CD4-positive, CD25-positive, alpha-beta regulatory T cell (primary cell): ENCODE data around the gene FOXP1. TPM values are rescaled to one million over a fixed set of nuclear protein-coding genes. Genes with fewer than 3 reads are reported as not detected.

Experiments
- ATAC-seq, 2 donors: fragments of 150-1000 bp; cut with Tn5 transposase; one replicate each; pipeline ENCODE4 v1.10.0; 2021; ENCODE audit warnings: low read depth in 2 of 2, moderate number of reproducible peaks in 2 of 2, moderate library complexity in 1 of 2
- DNase-seq, 3 donors: peaks; one replicate each; pipeline versions ENCODE4 v3.0.0 to v3.0.0-alpha.2; 2012 to 2022; ENCODE audit warnings: mixed read lengths in 1 of 3
- H3K27ac ChIP-seq: one replicate; pipeline ENCODE4 v1.7.0; 2013; ENCODE audit warnings: mild to moderate bottlenecking, low read length; ENCODE audit not compliant: insufficient read depth, poor library complexity, severe bottlenecking
- H3K27me3 ChIP-seq: one replicate; pipeline ENCODE4 v1.7.0; 2013; ENCODE audit warnings: low read length; ENCODE audit not compliant: control insufficient read depth, insufficient read depth
- H3K36me3 ChIP-seq: one replicate; pipeline ENCODE4 v1.7.0; 2013; ENCODE audit warnings: mild to moderate bottlenecking, low read length, moderate library complexity; ENCODE audit not compliant: control insufficient read depth, insufficient read depth
- H3K4me1 ChIP-seq: 2 replicates; pipeline ENCODE4 v1.7.0; 2013; ENCODE audit warnings: mild to moderate bottlenecking, low read length; ENCODE audit not compliant: insufficient read depth, control insufficient read depth, poor library complexity, severe bottlenecking
- H3K4me3 ChIP-seq: one replicate; pipeline ENCODE4 v1.7.0; 2013; ENCODE audit warnings: low read depth, mild to moderate bottlenecking, low read length, moderate library complexity
- H3K9me3 ChIP-seq, 2 experiments: 1 replicate in 1 of 2; 2 replicates in 1 of 2; pipeline ENCODE4 v1.7.0; 2013; ENCODE audit warnings: low read length in 2 of 2, mild to moderate bottlenecking in 1 of 2, moderate library complexity in 1 of 2; ENCODE audit not compliant: control insufficient read depth in 2 of 2
- H3K27ac Mint-ChIP-seq, 3 donors: one replicate each; pipeline ENCODE4 v1.8.0; 2020 to 2022; ENCODE audit warnings: mild to moderate bottlenecking in 3 of 3, mixed read lengths in 3 of 3, moderate library complexity in 2 of 3
- H3K27me3 Mint-ChIP-seq: one replicate; pipeline ENCODE4 v1.8.0; 2022; ENCODE audit warnings: mild to moderate bottlenecking, mixed read lengths
- H3K36me3 Mint-ChIP-seq: one replicate; pipeline ENCODE4 v1.8.0; 2020; ENCODE audit warnings: mixed read lengths
- H3K4me1 Mint-ChIP-seq, 4 donors: one replicate each; pipeline ENCODE4 v1.8.0; 2020 to 2022; ENCODE audit warnings: mixed read lengths in 4 of 4, mild to moderate bottlenecking in 1 of 4
- H3K4me3 Mint-ChIP-seq, 4 donors: one replicate each; pipeline ENCODE4 v1.8.0; 2020 to 2022; ENCODE audit warnings: mild to moderate bottlenecking in 4 of 4, mixed read lengths in 4 of 4, moderate library complexity in 3 of 4
- H3K9me3 Mint-ChIP-seq, 7 donors: one replicate each; pipeline ENCODE4 v1.8.0; 2020 to 2022; ENCODE audit warnings: mixed read lengths in 7 of 7, mild to moderate bottlenecking in 3 of 7, moderate library complexity in 2 of 7
- polyA plus RNA-seq, 4 donors: library from polyadenylated mRNA; unstranded; fragments of 300-500 nt; fragmentation: Illumina TruSeq; gene quantifications; one replicate each; pipeline ENCODE4 v1.2.3, GENCODE V29; 2021
- total RNA-seq: library from RNA; stranded (reverse); gene quantifications from one replicate; pipeline ENCODE4 v1.2.3, GENCODE V29; 2022

The FOXP1 gene
- total and polyA plus RNA-seq, 5 donors from 2014 or later, result 301 to 599 (median 346) TPM

GRCh38 chr3:71600646-71601288 is 17.2 kb upstream of the FOXP1 start:
- DNase-seq (no peak), ATAC-seq (no peak)
- Histone ChIP-seq H3K4me3 (no peak overlapping the region), H3K4me1 (no peaks in the 10 kb centered on the region), H3K36me3 (no peaks in the 10 kb centered on the region), H3K9me3 (no peaks in the 10 kb centered on the region), H3K27me3 (no peaks in the 10 kb centered on the region), H3K27ac (no peak overlapping the region)
- peaks cover 15% of the 10 kb centered on the region for H3K36me3 Mint-ChIP-seq
- H3K27ac Mint-ChIP-seq, result peak overlapping the region in 1 of 3 donors; percentile 67
- no peak overlapping the region for H3K4me3 Mint-ChIP-seq
- peaks cover 0 to 2% (median 0%) of the 10 kb centered on the region in 7 donors for H3K9me3 Mint-ChIP-seq
- H3K27me3 Mint-ChIP-seq, result peaks cover 5% of the 10 kb centered on the region
- peaks cover 8 to 29% (median 11%) of the 10 kb centered on the region in 4 donors for H3K4me1 Mint-ChIP-seq

GRCh38 chr3:71599416-71599815 is 15.9 kb upstream of the FOXP1 start:
- Mint-ChIP-seq H3K9me3 (peaks cover 0 to 2% (median 0%) of the 10 kb centered on the region in 7 donors), H3K27me3 (peaks cover 5% of the 10 kb centered on the region), H3K4me3 (no peak overlapping the region), H3K27ac (no peak overlapping the region), H3K36me3 (peaks cover 19% of the 10 kb centered on the region), H3K4me1 (peaks cover 8 to 33% (median 11%) of the 10 kb centered on the region in 4 donors)
- no peaks in the 10 kb centered on the region for H3K27me3 ChIP-seq
- ATAC-seq (no peak), DNase-seq (no peak)
- no peak overlapping the region for H3K27ac ChIP-seq
- no peak overlapping the region for H3K4me3 ChIP-seq
- H3K36me3 ChIP-seq, result no peaks in the 10 kb centered on the region
- no peaks in the 10 kb centered on the region for H3K4me1 ChIP-seq
- H3K9me3 ChIP-seq, result no peaks in the 10 kb centered on the region

- Histone ChIP-seq H3K9me3 (no peaks in the 10 kb centered on the region), H3K4me3 (no peak overlapping the region), H3K36me3 (no peaks in the 10 kb centered on the region), H3K27ac (no peak overlapping the region), H3K27me3 (no peaks in the 10 kb centered on the region), H3K4me1 (no peaks in the 10 kb centered on the region)
- DNase-seq (no peak), ATAC-seq (no peak)
- Mint-ChIP-seq H3K4me3 (no peak overlapping the region), H3K9me3 (peaks cover 0 to 2% (median 0%) of the 10 kb centered on the region in 7 donors), H3K4me1 (peaks cover 8 to 27% (median 11%) of the 10 kb centered on the region in 4 donors), H3K27ac (no peak overlapping the region), H3K27me3 (peaks cover 5% of the 10 kb centered on the region), H3K36me3 (peaks cover 16% of the 10 kb centered on the region)
Measured at GRCh38 chr3:71598292-71598691, 14.8 kb upstream of the FOXP1 start.

- Mint-ChIP-seq H3K4me1 (peaks cover 8 to 27% (median 11%) of the 10 kb centered on the region in 4 donors), H3K27ac (no peak overlapping the region), H3K4me3 (no peak overlapping the region), H3K36me3 (peaks cover 16% of the 10 kb centered on the region), H3K27me3 (peaks cover 4% of the 10 kb centered on the region), H3K9me3 (peaks cover 0 to 2% (median 0%) of the 10 kb centered on the region in 7 donors)
- Histone ChIP-seq H3K4me3 (no peak overlapping the region), H3K27ac (no peak overlapping the region), H3K4me1 (no peaks in the 10 kb centered on the region), H3K36me3 (no peaks in the 10 kb centered on the region), H3K27me3 (no peaks in the 10 kb centered on the region), H3K9me3 (no peaks in the 10 kb centered on the region)
- DNase-seq (no peak), ATAC-seq (no peak)
Measured at GRCh38 chr3:71597286-71597685, 13.8 kb upstream of the FOXP1 start.

- Mint-ChIP-seq H3K9me3 (peaks cover 0 to 2% (median 0%) of the 10 kb centered on the region in 7 donors), H3K27ac (no peak overlapping the region), H3K4me3 (no peak overlapping the region), H3K4me1 (peaks cover 0 to 10% (median 4%) of the 10 kb centered on the region in 4 donors), H3K27me3 (no peaks in the 10 kb centered on the region), H3K36me3 (peaks cover 12% of the 10 kb centered on the region)
- H3K4me1 ChIP-seq, result no peaks in the 10 kb centered on the region
- H3K27me3 ChIP-seq, result no peaks in the 10 kb centered on the region
- no peak overlapping the region for H3K4me3 ChIP-seq
- no peak overlapping the region for H3K27ac ChIP-seq
- DNase-seq, result no peak
- ATAC-seq, result no peak
- H3K36me3 ChIP-seq, result no peaks in the 10 kb centered on the region
- no peaks in the 10 kb centered on the region for H3K9me3 ChIP-seq
Measured at GRCh38 chr3:71593106-71593505, 9.6 kb upstream of the FOXP1 start.

GRCh38 chr3:71591101-71591500 is 7.6 kb upstream of the FOXP1 start:
- H3K27me3 ChIP-seq, result no peaks in the 10 kb centered on the region
- Mint-ChIP-seq H3K4me3 (no peak overlapping the region), H3K27me3 (no peaks in the 10 kb centered on the region), H3K36me3 (peaks cover 7% of the 10 kb centered on the region), H3K27ac (no peak overlapping the region), H3K4me1 (peaks cover 3 to 15% (median 9%) of the 10 kb centered on the region in 4 donors), H3K9me3 (peaks cover 0 to 2% (median 0%) of the 10 kb centered on the region in 7 donors)
- H3K36me3 ChIP-seq, result no peaks in the 10 kb centered on the region
- H3K9me3 ChIP-seq, result no peaks in the 10 kb centered on the region
- H3K4me1 ChIP-seq, result peaks cover 5% of the 10 kb centered on the region
- DNase-seq (no peak), ATAC-seq (no peak)
- no peak overlapping the region for H3K4me3 ChIP-seq
- H3K27ac ChIP-seq, result no peak overlapping the region

- no peak overlapping the region for H3K27ac Mint-ChIP-seq
- H3K9me3 ChIP-seq, result no peaks in the 10 kb centered on the region
- peaks cover 14 to 28% (median 22%) of the 10 kb centered on the region in 4 donors for H3K4me1 Mint-ChIP-seq
Measured at GRCh38 chr3:71589132-71589531, 5.6 kb upstream of the FOXP1 start.

GRCh38 chr3:71587958-71588357 is 4.4 kb upstream of the FOXP1 start:
- Mint-ChIP-seq H3K4me1 (peaks cover 14 to 28% (median 22%) of the 10 kb centered on the region in 4 donors), H3K27ac (no peak overlapping the region)

More at GRCh38 chr3:71589132-71589531, 5.6 kb upstream of the FOXP1 start:
- Mint-ChIP-seq H3K4me3 (no peak overlapping the region), H3K9me3 (no peaks in the 10 kb centered on the region), H3K27me3 (no peaks in the 10 kb centered on the region), H3K36me3 (no peaks in the 10 kb centered on the region)
- peaks cover 20% of the 10 kb centered on the region for H3K4me1 ChIP-seq
- H3K36me3 ChIP-seq, result no peaks in the 10 kb centered on the region
- ATAC-seq (no peak), DNase-seq (no peak)
- H3K4me3 ChIP-seq, result no peak overlapping the region
- no peaks in the 10 kb centered on the region for H3K27me3 ChIP-seq
- no peak overlapping the region for H3K27ac ChIP-seq

More at GRCh38 chr3:71587958-71588357, 4.4 kb upstream of the FOXP1 start:
- Mint-ChIP-seq H3K4me3 (no peak overlapping the region), H3K36me3 (no peaks in the 10 kb centered on the region), H3K9me3 (peaks cover 0 to 2% (median 0%) of the 10 kb centered on the region in 7 donors), H3K27me3 (peaks cover 4% of the 10 kb centered on the region)
- Histone ChIP-seq H3K27me3 (no peaks in the 10 kb centered on the region), H3K27ac (no peak overlapping the region), H3K4me3 (no peak overlapping the region), H3K9me3 (no peaks in the 10 kb centered on the region), H3K4me1 (peaks cover 28% of the 10 kb centered on the region), H3K36me3 (no peaks in the 10 kb centered on the region)
- ATAC-seq (no peak), DNase-seq (no peak)
